HG03280 (cell line): ENCODE measurements around the gene CSNK2A2.

Source experiments
- ATAC-seq: cut with Tn5 transposase; IDR thresholded peaks from one replicate; pipeline ENCODE4 v1.9.1; 2021; ENCODE audit warnings: mild to moderate bottlenecking, moderate library complexity; ENCODE audit not compliant: unreplicated experiment

The CSNK2A2 gene

DNA sequence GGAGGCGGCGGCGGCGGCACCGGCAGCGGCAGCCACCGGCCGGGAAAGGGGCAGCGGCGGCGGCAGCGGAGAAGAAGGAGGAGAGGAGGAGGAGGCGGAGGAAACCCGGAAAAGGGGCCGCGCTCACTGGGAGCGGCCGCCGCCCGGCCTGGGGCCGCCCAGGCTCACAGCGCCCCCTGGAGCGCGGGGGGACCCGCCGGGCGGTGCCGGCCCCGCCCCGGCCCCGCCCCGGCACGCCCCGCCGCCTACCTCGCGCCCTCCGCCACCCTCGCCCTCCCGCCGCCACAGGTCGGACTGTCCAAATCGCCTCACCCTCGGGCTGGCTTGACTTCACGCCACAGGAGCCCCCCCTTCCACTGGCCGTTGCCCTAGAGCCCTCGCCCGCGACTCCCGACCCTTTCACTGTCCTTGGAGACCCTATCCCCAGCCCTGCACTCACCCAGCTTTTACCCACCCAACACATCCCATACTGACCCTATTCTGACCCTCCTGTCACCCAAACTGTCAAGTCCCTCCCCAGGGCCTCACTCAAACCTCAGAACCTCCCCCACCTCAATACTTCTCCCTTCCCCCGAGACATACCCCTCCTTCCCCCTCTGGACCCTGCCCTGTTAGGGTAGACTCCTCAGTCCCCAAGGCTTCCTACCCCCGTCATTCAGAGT is at the start of gene CSNK2A2:
CSNK2A2 (minus strand) TSS at position 85 of the 662 bp plus-strand sequence. CDS start 370 bp downstream, outside the sequence.
- peak; percentile 90 for ATAC-seq

DNA sequence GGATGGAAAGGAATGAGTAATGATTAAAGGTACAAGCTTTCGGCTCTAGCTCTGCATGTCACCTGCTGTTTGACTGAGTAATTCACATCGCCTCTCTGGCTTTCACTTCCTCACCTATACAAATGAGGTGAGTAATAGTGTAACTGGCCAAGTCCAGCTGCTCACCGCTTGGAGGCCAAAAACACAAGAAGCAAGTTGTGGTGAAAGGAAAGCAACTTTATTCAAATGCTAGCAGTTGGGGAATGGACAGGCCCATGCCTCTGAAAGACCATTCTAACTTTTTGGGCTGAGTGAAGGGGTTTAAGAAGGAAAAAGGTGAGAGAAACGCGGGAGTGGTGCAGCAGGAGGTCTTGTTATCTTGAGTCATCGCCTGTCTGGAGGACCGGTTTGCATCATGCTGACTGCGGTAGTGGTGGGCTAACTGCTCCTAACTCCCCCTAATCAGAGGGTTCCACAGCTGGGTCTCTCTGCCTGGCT is 45.7 kb upstream of the CSNK2A2 start:
- peak; percentile 97 for ATAC-seq

DNA sequence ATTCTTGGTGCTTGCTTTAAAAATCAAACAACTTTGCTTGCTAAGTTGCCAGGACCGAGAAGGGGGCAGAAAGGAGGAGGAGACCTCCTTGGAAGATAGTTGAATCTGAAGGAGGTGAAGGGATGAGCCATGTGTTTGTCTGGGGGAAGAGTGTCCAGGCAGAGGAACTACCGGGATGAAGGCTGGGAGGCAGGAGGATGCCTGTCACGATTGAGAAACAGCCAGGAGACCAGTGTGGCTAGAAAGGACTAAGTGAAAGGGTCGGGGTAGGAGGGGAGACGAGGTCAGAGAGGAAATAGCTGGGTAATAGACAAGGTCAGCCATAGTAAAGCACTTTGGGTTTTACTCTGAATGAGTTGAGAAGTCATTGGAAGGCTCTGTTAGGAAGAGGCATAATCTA is 38.9 kb upstream of the CSNK2A2 start:
- no peak for ATAC-seq

DNA sequence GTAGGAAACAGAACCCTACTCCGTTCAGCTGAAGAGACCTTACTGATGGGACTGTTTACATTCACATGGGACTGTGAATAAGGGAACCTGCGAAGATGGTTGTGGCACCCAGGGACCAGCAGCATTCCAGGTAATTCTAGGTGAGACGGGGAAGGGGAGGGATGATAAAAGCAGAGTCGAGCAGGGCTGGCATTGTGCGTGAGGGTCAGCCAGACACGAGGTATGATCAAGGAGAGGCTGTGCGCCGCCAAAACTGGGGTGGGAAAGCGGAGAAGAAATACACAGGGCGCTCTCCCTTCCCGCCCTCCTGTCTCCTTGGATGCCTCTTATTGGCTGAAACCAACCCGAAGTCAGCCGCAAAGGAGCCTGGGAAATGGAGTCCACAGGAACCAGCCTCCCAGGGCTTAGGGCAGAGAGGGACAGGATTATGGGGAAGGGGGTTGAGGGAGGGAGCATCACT is 38.4 kb upstream of the CSNK2A2 start:
- ATAC-seq: peak; percentile 93

DNA sequence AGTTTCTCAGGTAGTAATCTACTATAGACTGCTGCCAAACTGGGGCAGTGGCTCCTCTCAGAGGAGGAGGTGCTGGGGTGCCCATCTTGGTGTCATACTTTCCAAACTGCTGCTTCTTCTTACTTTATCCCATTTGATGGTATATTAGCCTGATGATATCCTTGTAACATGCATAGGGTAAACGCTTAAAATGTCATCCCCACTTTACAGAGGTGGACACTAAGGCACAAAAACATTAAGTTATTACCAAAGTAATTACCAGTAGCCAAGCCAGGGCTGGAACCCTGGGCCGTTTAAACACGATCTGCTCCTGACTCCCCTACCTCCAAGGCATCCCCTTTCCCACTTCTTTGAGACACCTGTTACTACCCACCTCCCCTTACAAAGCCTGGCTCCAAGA is 37.8 kb upstream of the CSNK2A2 start:
- no peak for ATAC-seq

DNA sequence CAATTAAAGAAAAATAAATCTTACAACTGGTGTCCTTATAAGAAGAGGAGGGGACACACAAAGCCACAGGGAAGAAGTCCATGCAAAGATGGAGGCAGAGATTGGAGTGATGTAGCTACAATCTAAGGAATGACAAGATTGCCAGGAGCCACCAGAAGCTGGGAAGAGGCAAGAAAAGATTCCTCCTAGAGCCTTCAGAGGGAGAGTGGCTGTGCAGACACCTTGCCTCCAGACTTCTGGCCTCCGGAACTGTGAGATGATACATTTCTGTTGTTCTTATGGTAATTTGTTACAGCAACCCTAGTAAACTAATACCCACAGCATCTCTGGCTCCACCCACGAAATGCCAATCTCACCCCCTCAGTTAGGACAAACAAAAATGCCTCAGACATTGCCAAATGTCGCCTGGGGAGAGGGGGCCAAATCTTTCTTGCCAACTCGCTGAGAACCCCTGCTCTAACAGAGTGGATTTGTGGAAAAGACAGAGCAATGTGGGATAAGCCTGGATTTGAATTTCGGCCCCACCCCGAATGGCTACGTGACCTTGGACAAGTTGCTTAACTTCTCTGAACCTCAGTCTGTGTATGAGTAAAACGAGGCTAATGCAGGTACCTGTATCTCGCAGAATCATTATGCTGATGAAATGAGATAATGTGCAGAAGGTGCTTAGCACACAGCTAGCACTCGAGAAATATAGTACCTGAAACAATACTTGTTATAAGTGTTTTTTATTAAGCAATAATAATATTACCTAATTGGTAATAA is 37.1 kb upstream of the CSNK2A2 start:
- no peak for ATAC-seq

DNA sequence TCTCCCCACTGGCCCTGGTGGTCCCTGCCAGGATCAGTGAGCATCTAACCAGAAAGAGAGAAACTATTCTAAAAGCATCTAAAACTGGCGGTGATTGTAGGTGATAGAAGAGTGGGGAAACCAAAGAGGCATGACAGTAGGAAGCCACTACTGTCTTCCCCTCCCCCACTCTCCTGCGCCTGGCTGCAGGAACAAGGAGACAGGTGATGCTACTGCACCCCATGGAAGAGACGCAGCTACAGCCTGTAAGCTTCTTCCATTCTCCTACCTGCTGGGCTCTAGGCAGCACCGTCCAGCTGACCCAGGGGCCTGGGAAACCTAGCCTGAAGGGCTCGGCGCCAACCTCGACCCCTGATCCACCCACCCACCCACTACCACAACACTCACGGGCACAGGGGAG is 32.4 kb upstream of the CSNK2A2 start:
- ATAC-seq: no peak

DNA sequence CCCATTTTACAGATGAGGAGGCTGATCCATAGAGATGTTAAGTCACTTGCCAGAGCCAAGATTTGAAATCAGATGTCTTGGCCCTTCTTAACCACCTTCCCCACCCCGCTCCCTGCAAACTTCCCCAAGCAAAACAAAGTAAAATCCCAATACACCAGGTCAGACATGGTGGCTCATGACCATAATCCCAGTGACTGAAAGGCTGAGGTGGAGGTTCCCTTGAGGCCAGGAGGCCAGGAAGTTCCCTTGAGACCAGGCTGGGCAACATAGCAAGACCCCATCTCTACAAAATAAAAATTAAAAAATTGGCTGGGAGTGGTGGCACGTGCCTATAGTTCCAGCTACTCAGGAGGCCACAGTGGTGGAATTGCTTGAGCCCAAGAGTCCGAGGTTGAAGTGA is 28.9 kb upstream of the CSNK2A2 start:
- no peak for ATAC-seq

DNA sequence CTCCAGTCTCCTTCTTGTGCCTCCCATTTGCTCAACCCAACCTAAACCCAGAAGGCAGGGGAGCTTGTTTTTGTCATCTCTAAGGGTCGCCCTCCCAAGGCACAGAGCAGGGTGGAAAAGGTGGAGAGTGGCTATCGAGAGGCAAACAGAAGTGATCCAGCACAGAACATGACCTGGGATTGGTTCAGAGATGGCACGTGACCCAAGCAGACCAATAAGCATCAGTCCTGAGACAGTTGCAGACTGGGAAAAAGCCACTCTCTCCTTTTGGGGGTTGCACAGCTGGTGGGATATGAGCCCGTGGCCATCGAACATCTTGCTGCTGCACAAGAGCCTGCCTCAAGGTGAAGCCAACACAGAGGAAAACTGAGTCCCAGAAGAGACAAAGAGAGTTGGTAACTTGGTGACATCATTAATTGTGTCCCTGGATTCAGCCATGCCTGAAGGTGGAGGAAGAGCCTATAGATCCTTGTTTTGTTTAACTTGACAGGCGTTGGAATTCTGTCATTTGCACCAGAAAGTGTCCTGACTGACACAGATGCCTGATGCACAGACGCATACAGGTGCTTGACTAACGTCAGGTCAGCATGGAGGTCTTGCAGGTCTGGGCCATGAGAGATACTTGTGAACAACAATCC is 28.2 kb upstream of the CSNK2A2 start:
- no peak for ATAC-seq

DNA sequence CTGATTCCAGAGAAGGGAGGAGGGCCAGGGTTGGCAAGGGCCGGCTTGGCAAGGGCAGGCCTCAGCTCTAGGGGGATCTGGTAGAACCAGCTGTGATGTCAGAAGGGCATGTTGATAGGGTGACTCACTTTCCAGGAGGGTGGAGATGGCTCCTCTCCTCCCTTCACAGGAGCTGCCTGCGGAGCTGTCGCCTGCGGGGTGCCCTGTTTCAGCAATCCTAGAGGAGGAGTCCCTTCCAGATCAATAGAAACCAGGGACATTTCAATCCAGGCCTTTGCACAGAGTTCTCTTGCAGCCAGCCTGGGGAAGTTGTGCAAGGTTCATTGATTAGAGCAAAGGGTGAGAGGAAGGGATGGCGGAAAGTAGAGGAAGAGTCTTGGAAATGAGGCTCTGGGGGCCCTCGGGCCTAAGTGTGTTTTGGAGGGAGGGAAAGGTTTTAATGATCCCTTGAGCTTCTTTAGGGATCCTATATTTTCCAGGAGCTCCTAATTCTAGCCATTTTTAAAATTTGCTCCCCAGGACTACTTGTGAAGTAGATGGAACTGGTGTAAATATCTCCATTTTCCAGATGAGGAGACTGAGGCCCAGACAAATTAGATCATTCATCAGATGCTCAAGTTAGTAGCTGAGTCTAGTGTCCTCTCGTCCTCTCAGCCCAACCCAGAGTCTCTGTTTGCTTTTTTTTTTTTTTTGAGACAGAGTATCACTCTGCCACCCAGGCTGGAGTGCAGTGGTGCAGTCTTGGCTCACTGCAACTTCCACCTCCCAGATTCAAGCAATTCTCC is 24.8 kb upstream of the CSNK2A2 start:
- no peak for ATAC-seq

DNA sequence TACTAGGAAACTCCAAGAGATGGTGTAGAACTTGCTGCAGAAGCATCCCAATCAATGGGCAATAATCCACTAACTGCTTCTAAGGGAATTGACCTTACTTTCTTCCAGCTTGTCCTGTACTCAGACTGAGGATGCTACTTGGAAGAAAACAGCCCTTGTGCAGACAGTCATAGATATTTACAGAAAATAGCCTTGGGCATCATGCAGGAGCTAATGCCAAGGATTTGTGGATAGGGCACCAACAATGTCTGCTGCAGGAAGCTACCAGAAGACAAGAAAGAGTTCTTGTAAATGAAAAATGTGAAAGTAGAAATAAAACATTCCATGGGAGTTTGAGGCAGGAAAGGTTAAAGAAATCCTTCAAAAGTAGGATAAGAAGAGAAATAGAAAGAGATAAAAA is 21.5 kb upstream of the CSNK2A2 start:
- ATAC-seq: no peak

DNA sequence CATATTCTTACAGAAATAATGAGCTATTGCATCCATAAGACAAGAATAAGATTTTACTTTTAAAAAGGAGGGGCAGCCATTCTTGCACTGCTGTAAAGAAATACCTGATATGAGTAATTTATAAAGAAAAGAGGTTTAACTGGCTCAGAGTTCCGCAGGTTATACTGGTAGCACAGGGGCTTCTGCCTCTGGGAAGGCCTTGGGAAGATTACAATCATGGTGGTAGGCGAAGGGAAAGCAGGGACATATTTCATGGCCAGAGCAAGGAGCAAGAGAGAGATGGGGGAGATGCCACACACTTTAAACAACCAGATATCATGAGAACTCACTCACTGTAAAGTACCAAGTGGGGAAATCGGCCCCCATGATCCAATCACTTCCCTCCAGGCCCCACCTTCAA is 20.9 kb upstream of the CSNK2A2 start:
- no peak for ATAC-seq

DNA sequence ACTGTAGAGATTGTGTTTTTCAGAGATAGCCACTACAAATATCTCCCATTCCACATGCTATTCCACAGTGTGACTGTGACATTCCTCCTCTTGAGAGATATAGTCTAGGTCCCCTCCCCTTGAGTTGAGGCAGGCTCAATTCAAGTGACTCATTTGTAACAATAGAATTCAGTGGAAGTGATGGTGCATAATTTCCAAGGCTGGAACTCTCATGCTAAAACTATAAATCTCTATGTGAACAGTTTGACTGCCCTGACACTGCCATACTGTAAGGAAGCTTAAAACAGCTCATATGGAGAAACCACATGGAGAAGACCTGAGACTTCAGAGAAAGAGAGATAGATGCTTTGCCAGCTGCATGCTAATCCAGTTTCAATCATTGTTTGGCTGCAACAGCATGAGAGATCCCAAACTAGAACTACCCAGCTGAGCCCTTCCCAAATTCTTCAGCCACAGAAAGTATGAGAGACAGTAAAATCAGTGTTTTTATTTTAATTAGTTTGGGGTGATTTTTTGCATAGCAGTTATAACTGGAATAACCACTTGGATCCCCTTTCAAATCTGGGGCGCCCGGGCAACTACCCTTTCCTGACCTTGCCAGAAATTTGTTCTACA is 19.5 kb upstream of the CSNK2A2 start:
- ATAC-seq: no peak

DNA sequence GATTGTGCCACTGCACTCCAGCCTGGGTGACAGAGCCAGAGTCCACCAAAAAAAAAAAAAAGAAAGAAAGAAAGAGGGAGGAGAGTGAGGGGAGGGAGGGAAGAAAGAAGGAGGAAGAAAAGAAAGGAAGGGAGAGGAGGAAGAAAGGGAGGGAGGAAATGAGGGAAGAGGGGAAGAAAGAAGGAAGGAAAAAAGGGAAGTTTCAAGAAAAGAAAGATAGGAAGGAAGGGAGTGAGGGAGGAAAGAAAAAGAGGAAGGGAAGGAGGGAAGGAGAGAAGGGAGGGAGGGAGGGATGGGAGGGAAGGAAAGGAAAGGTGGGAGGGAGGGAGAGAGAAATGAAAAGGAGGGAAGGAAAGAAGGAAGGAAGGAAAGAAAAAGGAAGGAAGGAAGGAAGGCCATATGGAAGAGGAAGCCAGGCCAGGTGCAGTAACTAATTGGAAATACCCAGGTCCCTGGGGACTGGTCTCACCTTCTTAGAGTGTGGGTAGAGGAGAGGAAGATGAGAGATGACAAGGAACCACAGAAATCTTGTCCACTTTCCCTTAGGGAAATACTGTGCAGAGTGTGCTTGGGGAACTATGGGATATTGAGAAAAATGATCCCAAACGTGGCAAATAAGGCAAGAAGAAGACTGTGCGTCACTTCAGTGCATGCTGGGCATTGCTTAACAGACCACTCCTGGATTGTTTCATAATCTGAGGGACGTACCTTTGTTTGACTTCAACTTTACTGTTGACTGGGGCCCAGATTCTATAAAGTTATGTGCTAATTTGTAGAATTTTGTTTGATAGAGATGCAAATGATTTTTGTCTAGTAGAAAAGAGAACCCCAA is 15.1 kb upstream of the CSNK2A2 start:
- no peak for ATAC-seq

DNA sequence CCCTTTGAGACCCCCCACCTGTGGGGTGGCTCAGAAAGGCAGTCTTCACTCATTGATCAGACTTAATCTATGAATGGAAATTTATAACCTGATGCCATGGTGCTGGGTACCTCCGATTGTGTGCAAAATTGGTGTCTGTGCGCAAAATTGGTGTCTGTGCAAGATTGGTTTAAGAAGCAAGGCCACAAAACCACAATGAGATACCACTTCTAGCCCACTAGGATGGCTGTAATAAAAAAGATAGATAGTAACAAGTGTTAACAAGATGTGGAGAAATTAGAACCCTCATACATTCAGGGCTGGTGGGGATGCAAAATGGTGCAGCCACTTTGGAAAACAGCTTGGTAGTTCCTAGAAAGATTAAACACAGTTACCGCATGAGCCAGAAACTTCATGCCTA is 13.9 kb upstream of the CSNK2A2 start:
- ATAC-seq: no peak

DNA sequence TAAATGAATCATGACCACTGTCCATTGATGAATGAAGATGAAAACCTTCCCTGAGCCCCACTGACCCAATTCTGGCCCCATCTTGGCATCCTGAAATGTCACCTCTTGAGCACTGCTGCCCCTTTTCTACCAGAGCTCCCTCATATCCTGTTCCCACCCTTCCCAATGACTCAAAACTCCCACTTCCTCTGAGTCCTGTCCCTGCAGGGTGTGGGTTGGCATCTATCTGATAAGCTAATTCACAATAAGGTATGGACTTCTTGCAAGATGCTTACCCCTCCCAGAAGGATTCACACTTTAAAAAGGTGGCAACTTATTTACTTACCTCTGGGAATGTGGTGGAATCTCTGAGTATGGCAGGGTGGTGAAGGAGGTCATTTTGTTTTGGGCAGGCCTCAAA is 13.3 kb upstream of the CSNK2A2 start:
- ATAC-seq: no peak

DNA sequence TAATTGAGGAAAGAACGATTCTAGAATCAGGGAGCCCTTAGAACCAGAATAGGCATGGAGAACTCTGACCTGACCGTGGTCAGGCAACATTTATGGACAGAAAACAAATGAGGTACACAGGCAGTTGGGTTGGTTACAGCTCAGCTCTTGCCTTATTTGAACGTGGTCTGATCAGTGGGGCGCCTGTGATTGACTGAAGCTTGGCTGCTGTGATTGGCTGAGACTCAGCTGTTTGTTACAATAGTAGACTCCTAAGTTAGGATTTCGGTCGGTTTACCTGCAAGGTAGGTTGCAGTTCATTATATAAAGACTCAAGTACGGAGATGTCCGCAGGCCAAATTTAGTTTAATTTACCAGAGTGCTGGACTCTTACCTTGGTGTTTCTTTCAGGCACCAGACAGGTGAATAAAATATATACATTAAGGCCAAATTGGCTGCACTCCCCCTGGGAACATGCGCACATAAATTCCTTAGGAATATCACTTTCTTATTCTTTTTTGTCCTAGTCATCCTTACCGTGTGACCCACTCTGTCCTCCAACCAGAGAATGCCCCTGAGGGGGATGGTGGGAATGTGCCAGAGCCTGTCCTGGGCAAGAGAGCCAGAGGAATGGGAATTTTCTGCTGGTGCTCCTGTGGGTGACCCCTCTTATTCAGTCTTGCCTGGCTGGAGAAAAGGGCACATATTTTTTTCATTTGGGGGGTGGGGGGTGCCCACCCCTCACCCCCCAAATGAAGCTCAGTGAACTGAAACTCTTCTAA is 7.5 kb upstream of the CSNK2A2 start:
- no peak for ATAC-seq

DNA sequence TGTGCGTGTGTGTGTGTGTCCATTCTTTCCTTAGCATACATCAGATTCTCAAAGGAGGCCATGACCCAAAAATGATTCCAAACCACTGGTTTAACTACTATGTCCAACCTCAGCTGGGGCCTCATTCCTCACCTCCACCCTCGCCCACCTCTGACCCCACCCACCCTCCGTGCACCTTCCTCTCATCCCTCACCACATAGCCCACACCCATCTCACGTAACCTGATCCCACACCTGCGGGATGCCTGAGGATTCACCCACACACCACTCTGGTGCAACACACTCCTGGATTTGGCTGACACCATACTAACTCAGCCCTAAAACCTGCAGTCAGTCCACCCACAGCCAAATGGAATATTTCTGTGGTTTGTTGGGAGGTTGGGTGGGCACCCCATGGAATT is 3.3 kb upstream of the CSNK2A2 start:
- no peak for ATAC-seq
